ENCODE measurements around the gene FAM47E.
"Not testable (repeated sequence)": the region's sequence is repeated elsewhere in the genome, so short reads cannot be mapped to it uniquely, and the experiment has no call there.

Gene FAM47E

DNA sequence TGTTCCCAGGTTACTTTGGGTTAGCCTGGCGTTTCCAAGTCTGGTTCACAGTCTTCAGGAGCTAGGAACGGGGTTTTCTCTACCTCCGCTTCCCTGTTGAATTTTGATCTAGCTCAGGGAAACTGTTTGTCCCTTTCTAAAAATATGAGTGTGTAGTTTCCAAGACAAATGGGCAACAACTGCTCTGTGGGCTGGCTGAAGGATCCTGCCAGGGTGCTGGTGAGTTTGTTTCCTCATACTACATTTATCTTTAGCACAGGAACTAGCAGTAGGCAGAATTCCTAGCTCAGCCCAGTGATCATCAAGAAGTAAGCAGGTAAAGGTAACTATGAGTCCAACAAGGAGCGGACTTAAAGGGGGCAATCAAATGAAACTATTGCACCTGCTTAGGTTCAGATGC, 13.3 kb upstream of the FAM47E start:
- no peaks in the 10 kb centered on the region for H3K27me3 ChIP-seq (ENCODE audit: insufficient read depth, low read length, poor library complexity)
- no peak overlapping the region for H2AK5ac ChIP-seq (ENCODE audit: low read length)
- no peak overlapping the region for H4K5ac ChIP-seq (ENCODE audit: low read length)
- no peak overlapping the region for H3K9ac ChIP-seq (ENCODE audit: low read length)
- no peaks in the 10 kb centered on the region for H3K79me1 ChIP-seq (ENCODE audit: low read length)
- DNase-seq: no peak
- H4K8ac ChIP-seq (ENCODE audit: low read depth, low read length): no peak overlapping the region
- no peak overlapping the region for H3K4ac ChIP-seq (ENCODE audit: low read depth, low read length)
- H3K79me2 ChIP-seq (ENCODE audit: control insufficient read depth, insufficient read depth, low read length): no peaks in the 10 kb centered on the region
- H3K36me3 ChIP-seq (ENCODE audit: control insufficient read depth, insufficient read depth, low read length): no peaks in the 10 kb centered on the region
- no peak overlapping the region for H3K23ac ChIP-seq (ENCODE audit: low read length)
- H3K27ac ChIP-seq (ENCODE audit: low read depth, low read length): no peak overlapping the region
- H3K56ac ChIP-seq (ENCODE audit: low read length): no peak overlapping the region
- no peak overlapping the region for H3K18ac ChIP-seq (ENCODE audit: low read length)
- no peak overlapping the region for H2BK5ac ChIP-seq (ENCODE audit: low read length)
- no CpG with 5 or more reads among the region's 4 CpGs for WGBS (ENCODE audit: extremely low coverage, insufficient coverage, low lambda C conversion rate)
- H3K4me1 ChIP-seq (ENCODE audit: control insufficient read depth, low read depth, low read length): peaks cover 3% of the 10 kb centered on the region
- no peak overlapping the region for H2BK120ac ChIP-seq (ENCODE audit: low read depth, low read length)
- no peak overlapping the region for H3K4me2 ChIP-seq (ENCODE audit: low read length)
- no peak overlapping the region for H2BK15ac ChIP-seq (replicated peaks; ENCODE audit: low read depth)
- no peak overlapping the region for H3K4me3 ChIP-seq (ENCODE audit: low read length)

DNA sequence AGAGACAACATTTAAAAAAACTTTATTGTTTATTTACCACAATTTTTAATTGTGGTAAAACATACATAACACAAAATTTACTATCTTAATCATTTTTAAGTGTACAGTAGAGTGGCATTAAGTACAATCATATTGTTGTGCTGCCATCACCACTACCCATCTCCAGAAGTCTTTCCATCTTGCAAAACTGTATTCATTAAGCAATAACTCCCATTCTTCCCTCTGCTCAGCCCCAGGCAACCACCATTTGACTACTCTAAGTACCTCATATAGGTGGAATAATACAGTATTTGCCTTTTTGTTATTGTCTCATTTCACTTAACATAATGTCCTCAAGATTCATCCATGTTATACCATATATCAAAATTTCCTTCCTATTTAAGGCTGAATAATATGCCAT, 12.8 kb upstream of the FAM47E start:
- H3K4me1 ChIP-seq (ENCODE audit: control insufficient read depth, low read depth, low read length): peaks cover 3% of the 10 kb centered on the region
- H3K36me3 ChIP-seq (ENCODE audit: control insufficient read depth, insufficient read depth, low read length): no peaks in the 10 kb centered on the region
- H3K23ac ChIP-seq (ENCODE audit: low read length): no peak overlapping the region
- DNase-seq: no peak
- no peaks in the 10 kb centered on the region for H3K27me3 ChIP-seq (ENCODE audit: insufficient read depth, low read length, poor library complexity)
- no peak overlapping the region for H3K4me3 ChIP-seq (ENCODE audit: low read length)
- H2BK5ac ChIP-seq (ENCODE audit: low read length): no peak overlapping the region
- no peak overlapping the region for H4K5ac ChIP-seq (ENCODE audit: low read length)
- H2BK120ac ChIP-seq (ENCODE audit: low read depth, low read length): no peak overlapping the region
- H3K9ac ChIP-seq (ENCODE audit: low read length): no peak overlapping the region
- no peak overlapping the region for H3K56ac ChIP-seq (ENCODE audit: low read length)
- no peak overlapping the region for H4K8ac ChIP-seq (ENCODE audit: low read depth, low read length)
- H3K27ac ChIP-seq (ENCODE audit: low read depth, low read length): no peak overlapping the region
- H3K79me1 ChIP-seq (ENCODE audit: low read length): no peaks in the 10 kb centered on the region
- H2BK15ac ChIP-seq (replicated peaks; ENCODE audit: low read depth): no peak overlapping the region
- no peak overlapping the region for H3K18ac ChIP-seq (ENCODE audit: low read length)
- H3K4me2 ChIP-seq (ENCODE audit: low read length): no peak overlapping the region
- no peak overlapping the region for H3K4ac ChIP-seq (ENCODE audit: low read depth, low read length)
- no peak overlapping the region for H2AK5ac ChIP-seq (ENCODE audit: low read length)
- H3K79me2 ChIP-seq (ENCODE audit: control insufficient read depth, insufficient read depth, low read length): no peaks in the 10 kb centered on the region

DNA sequence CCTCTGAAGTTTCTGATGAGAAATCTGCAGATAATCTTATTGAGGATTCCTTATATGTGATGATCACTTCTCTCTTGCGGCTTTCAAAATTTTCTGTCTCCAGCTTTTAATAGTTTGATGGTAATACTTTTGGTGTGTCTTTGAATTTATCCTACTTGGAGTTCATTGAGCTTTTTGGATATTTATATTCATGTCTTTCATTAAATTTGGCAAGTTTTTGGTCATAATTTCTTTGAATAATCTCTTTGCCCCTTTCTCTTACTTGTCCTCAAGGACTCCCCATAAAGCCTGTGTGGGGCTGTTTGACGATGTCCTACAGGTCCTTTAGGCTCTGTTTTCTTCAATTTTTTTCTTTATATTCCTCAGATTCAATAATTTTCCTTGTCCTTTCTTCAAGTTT, 11.3 kb upstream of the FAM47E start:
- Histone ChIP-seq H3K23ac (ENCODE audit: low read length) (no peak overlapping the region), H3K4me3 (ENCODE audit: low read length) (no peak overlapping the region), H3K27me3 (ENCODE audit: insufficient read depth, low read length, poor library complexity) (no peaks in the 10 kb centered on the region), H3K4ac (ENCODE audit: low read depth, low read length) (no peak overlapping the region), H3K27ac (ENCODE audit: low read depth, low read length) (no peak overlapping the region), H3K36me3 (ENCODE audit: control insufficient read depth, insufficient read depth, low read length) (no peaks in the 10 kb centered on the region), H2BK5ac (ENCODE audit: low read length) (no peak overlapping the region), H4K5ac (ENCODE audit: low read length) (no peak overlapping the region), H2BK120ac (ENCODE audit: low read depth, low read length) (no peak overlapping the region), H4K8ac (ENCODE audit: low read depth, low read length) (no peak overlapping the region), H3K56ac (ENCODE audit: low read length) (no peak overlapping the region), H3K9ac (ENCODE audit: low read length) (no peak overlapping the region), H2AK5ac (ENCODE audit: low read length) (no peak overlapping the region), H3K79me1 (ENCODE audit: low read length) (no peaks in the 10 kb centered on the region), H3K18ac (ENCODE audit: low read length) (no peak overlapping the region), H3K4me2 (ENCODE audit: low read length) (no peak overlapping the region), H3K79me2 (ENCODE audit: control insufficient read depth, insufficient read depth, low read length) (no peaks in the 10 kb centered on the region), H3K4me1 (ENCODE audit: control insufficient read depth, low read depth, low read length) (peaks cover 3% of the 10 kb centered on the region), H2BK15ac (replicated peaks; ENCODE audit: low read depth) (no peak overlapping the region)
- no CpG with 5 or more reads among the region's 2 CpGs for WGBS (ENCODE audit: extremely low coverage, insufficient coverage, low lambda C conversion rate)
- DNase-seq: no peak

DNA sequence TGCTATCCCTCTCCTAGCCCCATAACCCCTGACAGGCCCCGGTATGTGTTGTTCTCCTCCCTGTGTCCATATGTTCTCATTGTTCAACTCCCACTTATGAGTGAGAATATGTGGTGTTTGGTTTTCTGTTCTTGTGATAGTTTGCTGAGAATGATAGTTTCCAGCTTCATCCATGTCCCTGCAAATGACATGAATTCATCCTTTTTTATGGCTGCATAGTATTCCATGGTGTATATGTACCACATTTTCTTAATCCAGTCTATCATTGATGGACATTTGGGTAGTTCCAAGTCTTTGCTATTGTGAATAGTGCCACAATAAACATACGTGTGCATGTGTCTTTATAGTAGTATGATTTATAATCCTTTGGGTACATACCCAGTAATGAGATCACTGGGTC, 7.6 kb upstream of the FAM47E start:
- not testable (repeated sequence) for H2BK5ac ChIP-seq (ENCODE audit: low read length); DNase-seq
- no CpG with 5 or more reads among the region's 2 CpGs for WGBS (ENCODE audit: extremely low coverage, insufficient coverage, low lambda C conversion rate)

DNA sequence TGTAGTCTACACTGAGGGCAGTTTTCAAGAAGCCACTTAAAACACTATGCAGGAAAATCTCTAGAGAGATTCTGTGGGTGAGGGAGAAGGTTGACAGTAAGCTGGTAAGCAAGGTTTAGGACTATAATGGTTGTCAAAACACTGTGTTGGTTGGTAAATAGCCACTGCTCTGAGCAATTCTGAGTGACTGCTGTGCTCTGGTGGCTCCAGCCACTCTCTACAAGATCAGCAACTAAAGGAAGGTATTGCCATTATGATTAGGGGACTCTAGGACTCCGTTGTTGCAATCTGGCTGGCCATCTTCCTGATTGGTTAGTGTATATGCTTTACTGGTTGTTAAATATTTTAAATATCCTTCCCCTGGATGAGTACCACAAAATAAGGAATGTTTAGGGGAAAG, 5.5 kb upstream of the FAM47E start:
- Histone ChIP-seq H3K36me3 (ENCODE audit: control insufficient read depth, insufficient read depth, low read length) (no peaks in the 10 kb centered on the region), H2BK5ac (ENCODE audit: low read length) (no peak overlapping the region), H3K4me3 (ENCODE audit: low read length) (no peak overlapping the region), H3K79me2 (ENCODE audit: control insufficient read depth, insufficient read depth, low read length) (no peaks in the 10 kb centered on the region), H3K56ac (ENCODE audit: low read length) (no peak overlapping the region), H3K79me1 (ENCODE audit: low read length) (no peaks in the 10 kb centered on the region), H3K4me2 (ENCODE audit: low read length) (no peak overlapping the region), H3K9ac (ENCODE audit: low read length) (no peak overlapping the region), H2BK120ac (ENCODE audit: low read depth, low read length) (no peak overlapping the region), H3K27ac (ENCODE audit: low read depth, low read length) (no peak overlapping the region), H2AK5ac (ENCODE audit: low read length) (no peak overlapping the region), H2BK15ac (replicated peaks; ENCODE audit: low read depth) (no peak overlapping the region), H3K23ac (ENCODE audit: low read length) (no peak overlapping the region), H3K4ac (ENCODE audit: low read depth, low read length) (no peak overlapping the region), H3K4me1 (ENCODE audit: control insufficient read depth, low read depth, low read length) (no peaks in the 10 kb centered on the region), H4K5ac (ENCODE audit: low read length) (no peak overlapping the region), H3K18ac (ENCODE audit: low read length) (no peak overlapping the region), H4K8ac (ENCODE audit: low read depth, low read length) (no peak overlapping the region), H3K27me3 (ENCODE audit: insufficient read depth, low read length, poor library complexity) (no peaks in the 10 kb centered on the region)
- DNase-seq: no peak
- no CpG with 5 or more reads among the region's 1 CpG for WGBS (ENCODE audit: extremely low coverage, insufficient coverage, low lambda C conversion rate)

More for the DNA sequence above, 7.6 kb upstream of the FAM47E start:
- H3K27me3 ChIP-seq (ENCODE audit: insufficient read depth, low read length, poor library complexity); H3K27ac ChIP-seq (ENCODE audit: low read depth, low read length); H3K36me3 ChIP-seq (ENCODE audit: control insufficient read depth, insufficient read depth, low read length); H3K4me1 ChIP-seq (ENCODE audit: control insufficient read depth, low read depth, low read length); H2BK15ac ChIP-seq (replicated peaks; ENCODE audit: low read depth); H3K23ac ChIP-seq (ENCODE audit: low read length); H3K4me3 ChIP-seq (ENCODE audit: low read length); H4K8ac ChIP-seq (ENCODE audit: low read depth, low read length); H3K9ac ChIP-seq (ENCODE audit: low read length); H2BK120ac ChIP-seq (ENCODE audit: low read depth, low read length); H3K79me2 ChIP-seq (ENCODE audit: control insufficient read depth, insufficient read depth, low read length); H3K4me2 ChIP-seq (ENCODE audit: low read length); H2AK5ac ChIP-seq (ENCODE audit: low read length); H3K56ac ChIP-seq (ENCODE audit: low read length); H3K4ac ChIP-seq (ENCODE audit: low read depth, low read length); H4K5ac ChIP-seq (ENCODE audit: low read length); H3K18ac ChIP-seq (ENCODE audit: low read length); H3K79me1 ChIP-seq (ENCODE audit: low read length): not testable (repeated sequence)

DNA sequence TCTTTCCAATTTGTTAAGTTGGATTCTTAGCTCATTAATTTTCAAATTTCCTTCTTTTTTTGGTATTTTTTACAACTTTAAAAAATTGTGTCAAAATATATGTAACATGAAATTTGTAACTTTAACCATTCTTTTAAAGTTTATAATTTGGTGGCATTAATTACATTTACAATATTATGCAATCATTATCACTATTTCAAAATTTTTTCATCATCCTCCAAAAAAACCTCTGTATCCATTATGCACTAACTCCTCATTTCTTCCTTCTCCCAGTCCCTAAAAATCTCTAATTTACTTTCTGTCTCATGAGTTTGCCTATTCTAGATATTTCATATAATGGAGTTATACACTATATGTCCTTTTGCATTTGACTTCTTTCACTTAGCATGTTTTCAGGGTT, 4.7 kb upstream of the FAM47E start:
- Histone ChIP-seq H3K27me3 (ENCODE audit: insufficient read depth, low read length, poor library complexity) (no peaks in the 10 kb centered on the region), H3K9ac (ENCODE audit: low read length) (no peak overlapping the region), H2AK5ac (ENCODE audit: low read length) (no peak overlapping the region), H3K4me2 (ENCODE audit: low read length) (no peak overlapping the region), H3K36me3 (ENCODE audit: control insufficient read depth, insufficient read depth, low read length) (no peaks in the 10 kb centered on the region), H3K4ac (ENCODE audit: low read depth, low read length) (no peak overlapping the region), H3K79me1 (ENCODE audit: low read length) (no peaks in the 10 kb centered on the region), H3K56ac (ENCODE audit: low read length) (no peak overlapping the region), H4K8ac (ENCODE audit: low read depth, low read length) (no peak overlapping the region), H3K23ac (ENCODE audit: low read length) (no peak overlapping the region), H4K5ac (ENCODE audit: low read length) (no peak overlapping the region), H2BK15ac (replicated peaks; ENCODE audit: low read depth) (no peak overlapping the region), H3K4me3 (ENCODE audit: low read length) (no peak overlapping the region), H2BK5ac (ENCODE audit: low read length) (no peak overlapping the region), H2BK120ac (ENCODE audit: low read depth, low read length) (no peak overlapping the region), H3K79me2 (ENCODE audit: control insufficient read depth, insufficient read depth, low read length) (no peaks in the 10 kb centered on the region), H3K27ac (ENCODE audit: low read depth, low read length) (no peak overlapping the region), H3K18ac (ENCODE audit: low read length) (no peak overlapping the region), H3K4me1 (ENCODE audit: control insufficient read depth, low read depth, low read length) (no peaks in the 10 kb centered on the region)
- DNase-seq: no peak

All from mesendoderm (in vitro differentiated cells).